SKM-1 treated with dmso at 0.1 percent for 144 hours (cell line): ENCODE data around the gene ARL5A.

Experiments used
- DNase-seq: peaks from one replicate; lab custom pipeline; 2025; ENCODE audit not compliant: unreplicated experiment; lab: John Stamatoyannopoulos, UW

Gene ARL5A

DNA sequence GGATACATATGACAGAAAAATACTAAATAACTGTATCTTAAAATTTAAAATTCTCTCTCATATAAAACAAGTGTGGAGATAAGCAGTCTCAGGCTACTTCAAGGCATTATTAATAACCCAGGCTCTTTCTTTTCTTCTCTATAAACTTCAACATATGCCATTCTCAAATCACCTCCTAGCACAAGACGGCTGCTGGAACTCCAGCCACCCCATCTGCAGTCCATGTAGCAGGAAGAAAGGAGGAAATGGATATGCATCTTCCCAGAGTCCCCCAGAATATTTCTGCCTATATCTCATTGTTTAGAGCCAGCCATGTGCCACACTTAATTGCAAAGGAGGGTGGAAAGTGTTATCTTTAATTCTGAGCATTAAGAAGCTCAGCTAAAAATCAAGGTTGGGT lies 58.6 kb downstream of the ARL5A start:
- DNase-seq = no peak

GRCh38 chr2:151767536-151767935 lies 60.7 kb downstream of the ARL5A start:
- DNase-seq = no peak

DNA sequence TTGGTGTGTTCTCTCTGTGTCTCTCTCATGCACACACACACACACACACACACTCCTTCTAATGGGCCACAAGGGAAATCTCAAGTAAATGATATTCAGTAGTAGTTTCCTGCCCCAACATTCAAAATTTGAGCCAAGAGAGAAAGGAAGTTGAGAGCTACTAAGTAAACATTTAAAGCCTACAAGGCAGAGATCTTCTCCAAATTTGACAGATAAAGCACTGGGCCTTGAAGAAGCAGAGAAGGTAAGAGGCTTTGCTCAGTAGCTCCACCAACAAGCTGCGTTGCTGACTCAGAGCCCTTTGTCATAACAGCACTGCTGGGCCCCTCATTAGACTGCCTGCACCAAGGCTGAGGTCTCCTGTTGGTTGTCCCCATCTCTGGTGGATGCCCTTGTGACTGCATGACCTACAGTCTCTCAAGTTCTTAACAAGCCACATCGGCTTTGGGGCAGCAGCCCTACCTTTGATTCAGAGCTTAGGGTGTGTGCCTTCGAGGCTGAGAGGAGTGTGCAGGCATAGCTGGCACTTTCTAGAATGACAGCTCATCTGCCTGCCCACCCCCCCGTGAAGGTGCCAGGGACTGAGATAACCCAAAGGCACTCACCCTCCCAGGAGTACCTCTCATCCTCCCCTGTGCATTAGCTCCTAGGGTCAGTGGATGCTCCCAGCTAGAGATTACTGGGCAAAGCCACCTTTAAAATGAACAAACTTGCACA lies 61.6 kb downstream of the ARL5A start:
- DNase-seq = no peak

GRCh38 chr2:151765760-151766410 lies 62.3 kb downstream of the ARL5A start:
- DNase-seq = no peak

DNA sequence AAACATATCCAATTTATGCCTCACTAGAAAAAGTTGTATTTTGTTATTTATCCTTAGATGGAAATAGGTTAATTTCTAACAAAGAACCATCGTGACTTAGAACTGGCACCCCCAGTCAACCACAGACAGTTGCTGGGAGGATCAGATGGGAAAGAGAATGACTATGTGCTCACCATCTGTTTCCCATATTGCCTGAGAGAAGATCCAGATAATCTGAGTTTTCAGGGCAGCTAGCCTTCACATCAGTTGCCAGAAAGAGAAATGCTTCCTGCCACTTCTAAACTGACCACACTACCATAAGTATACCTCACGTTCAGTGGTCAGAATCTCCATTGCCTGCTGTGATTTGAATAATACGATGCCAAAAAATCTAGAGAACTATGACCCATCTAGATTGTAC lies 65.5 kb downstream of the ARL5A start:
- no peak for DNase-seq

DNA sequence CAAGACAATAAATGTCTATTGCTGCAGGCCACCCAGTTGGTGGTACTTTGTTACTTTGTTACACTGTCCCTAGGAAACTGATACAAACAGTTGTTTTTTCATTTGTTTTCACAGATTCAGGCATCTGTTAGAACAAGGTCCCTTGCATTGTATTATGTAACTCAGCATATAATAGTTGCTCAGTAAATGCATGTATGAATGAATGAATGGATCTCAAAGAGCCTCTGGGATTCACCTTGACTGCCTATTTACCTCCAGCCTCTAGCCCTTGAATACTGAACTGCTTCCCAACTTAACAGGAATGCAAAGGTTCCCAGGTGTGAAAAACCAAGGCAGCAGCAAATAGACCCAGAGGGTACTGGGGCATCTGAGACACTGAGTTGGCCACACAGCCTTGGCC lies 66.5 kb downstream of the ARL5A start:
- no peak for DNase-seq

DNA sequence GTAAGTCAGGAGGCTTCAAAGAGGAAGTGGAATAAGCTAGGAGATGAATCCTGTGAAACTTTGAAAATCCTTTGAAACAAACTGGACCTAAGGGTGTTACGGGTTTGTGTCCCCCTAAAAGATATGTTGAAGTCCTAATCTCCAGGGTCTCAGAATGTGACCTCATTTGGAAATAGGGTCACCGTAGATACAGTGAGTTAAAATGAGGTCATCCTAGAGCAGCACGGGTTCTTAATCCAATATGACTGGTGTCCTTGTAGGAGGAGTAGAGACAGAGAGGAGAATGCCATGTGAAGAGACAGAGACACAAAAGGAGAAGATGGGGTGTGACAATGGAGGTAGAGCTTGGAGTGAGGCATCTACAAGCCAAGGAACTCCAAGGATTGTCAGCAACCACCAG lies 67.0 kb downstream of the ARL5A start:
- DNase-seq = no peak

GRCh38 chr2:151760139-151760650 lies 68.0 kb downstream of the ARL5A start:
- DNase-seq = no peak

DNA sequence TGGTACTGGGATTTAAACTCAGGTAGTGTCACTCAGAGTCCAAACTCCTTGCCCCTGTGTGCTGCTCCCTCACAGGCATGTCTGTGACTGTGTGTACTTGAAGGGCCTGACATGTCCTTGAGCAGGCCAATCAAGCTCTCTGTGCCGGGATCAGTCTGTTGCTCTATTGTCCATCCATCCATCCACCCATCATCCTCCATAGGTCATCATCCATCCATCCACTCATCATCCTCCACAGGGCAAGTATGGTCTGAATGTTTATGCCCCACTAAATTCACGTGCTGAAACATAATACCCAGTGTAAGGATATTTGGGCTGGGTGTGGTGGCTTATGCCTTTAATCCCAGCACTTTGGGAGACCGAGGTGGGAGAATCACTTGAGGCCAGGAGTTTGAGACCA lies 69.5 kb downstream of the ARL5A start:
- DNase-seq = no peak

- no peak for DNase-seq
Measured at GRCh38 chr2:151757861-151758260, 70.4 kb downstream of the ARL5A start.

GRCh38 chr2:151756820-151757219 lies 71.4 kb downstream of the ARL5A start:
- DNase-seq = no peak

- DNase-seq = no peak
Measured at GRCh38 chr2:151754253-151754897, 73.8 kb downstream of the ARL5A start.

- DNase-seq = no peak
Measured at GRCh38 chr2:151753540-151753939, 74.7 kb downstream of the ARL5A start.
